ENCODE results near the gene ARID4B. TPM values are rescaled to one million over a fixed set of nuclear protein-coding genes. Genes with fewer than 3 reads are reported as not detected.

The ARID4B gene
- total RNA-seq, 1 donor from 2014 or later, result 23.0 TPM

DNA sequence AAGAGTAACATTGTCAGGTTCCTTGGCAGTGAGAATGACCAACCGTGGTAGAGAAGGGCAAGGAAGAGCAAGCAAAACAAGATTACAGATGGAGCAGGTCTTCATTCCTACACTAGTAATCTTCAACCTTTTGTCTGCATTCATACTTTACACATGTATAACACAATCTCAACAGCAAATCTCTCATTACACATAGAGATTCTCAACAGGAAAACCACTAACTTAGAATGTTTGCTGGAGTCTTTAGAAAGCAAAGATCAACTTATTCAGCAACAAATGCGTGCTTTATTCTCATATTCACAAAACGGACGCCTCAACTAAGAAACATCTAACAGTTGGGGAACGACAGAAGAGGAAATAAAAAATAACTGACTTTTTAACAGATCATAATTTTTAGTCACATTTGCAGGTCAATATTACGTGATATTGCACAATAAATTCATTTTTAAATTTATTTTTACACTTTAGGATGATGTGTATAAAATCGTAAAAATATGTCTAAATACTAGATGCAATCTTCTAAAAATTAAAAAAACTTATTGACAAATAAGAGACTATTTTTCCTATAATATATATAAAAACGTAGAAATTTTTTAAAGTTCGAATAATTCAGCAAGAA lies 82.9 kb downstream of the ARID4B start:
- H3K27ac ChIP-seq (ENCODE audit: low read depth, low read length), result no peak overlapping the region
- peaks cover 0 to 2% (median 0%) of the 10 kb centered on the region in 3 donors for H3K36me3 ChIP-seq (ENCODE audit: control insufficient read depth in 3 of 3, insufficient read depth in 3 of 3, low read length in 3 of 3)
- H3K4me3 ChIP-seq (ENCODE audit: low read length in 3 of 3), result no peak overlapping the region
- H3K9me3 ChIP-seq (ENCODE audit: control insufficient read depth in 3 of 3, low read length in 3 of 3), result no peaks in the 10 kb centered on the region
- H3K9ac ChIP-seq (ENCODE audit: low read depth in 1 of 3, low read length in 3 of 3), result no peak overlapping the region
- H3K27me3 ChIP-seq (ENCODE audit: control insufficient read depth in 3 of 3, insufficient read depth in 3 of 3, low read length in 3 of 3), result no peaks in the 10 kb centered on the region
- no peaks in the 10 kb centered on the region for H3K4me1 ChIP-seq (ENCODE audit: control insufficient read depth in 3 of 3, insufficient read depth in 3 of 3, low read length in 3 of 3)

DNA sequence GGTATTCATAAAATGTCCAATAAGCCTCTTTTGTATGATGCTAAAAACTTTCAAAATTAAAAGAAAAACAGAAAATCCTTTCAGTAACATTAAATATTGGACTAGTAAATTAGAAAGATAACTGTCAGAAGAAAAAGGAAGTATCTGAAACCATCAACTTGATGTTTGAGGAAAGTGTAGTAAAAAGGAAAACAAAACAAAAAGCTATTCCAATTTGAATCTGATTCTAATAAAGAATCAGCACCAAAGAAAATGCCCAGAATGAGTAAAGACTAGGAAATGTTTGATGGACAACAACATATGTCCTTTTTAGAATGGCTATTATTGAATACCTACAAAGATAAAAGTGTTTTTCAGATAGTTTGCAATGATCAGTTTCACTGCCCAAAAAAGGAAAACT lies 87.0 kb downstream of the ARID4B start:
- no peaks in the 10 kb centered on the region for H3K9me3 ChIP-seq (ENCODE audit: control insufficient read depth in 3 of 3, low read length in 3 of 3)
- no peaks in the 10 kb centered on the region for H3K4me1 ChIP-seq (ENCODE audit: control insufficient read depth in 3 of 3, insufficient read depth in 3 of 3, low read length in 3 of 3)
- peaks cover 0 to 6% (median 0%) of the 10 kb centered on the region in 3 donors for H3K36me3 ChIP-seq (ENCODE audit: control insufficient read depth in 3 of 3, insufficient read depth in 3 of 3, low read length in 3 of 3)
- H3K4me3 ChIP-seq (ENCODE audit: low read length in 3 of 3), result no peak overlapping the region
- no peak overlapping the region for H3K27ac ChIP-seq (ENCODE audit: low read depth, low read length)
- no peak overlapping the region for H3K9ac ChIP-seq (ENCODE audit: low read depth in 1 of 3, low read length in 3 of 3)
- H3K27me3 ChIP-seq (ENCODE audit: control insufficient read depth in 3 of 3, insufficient read depth in 3 of 3, low read length in 3 of 3), result no peaks in the 10 kb centered on the region

DNA sequence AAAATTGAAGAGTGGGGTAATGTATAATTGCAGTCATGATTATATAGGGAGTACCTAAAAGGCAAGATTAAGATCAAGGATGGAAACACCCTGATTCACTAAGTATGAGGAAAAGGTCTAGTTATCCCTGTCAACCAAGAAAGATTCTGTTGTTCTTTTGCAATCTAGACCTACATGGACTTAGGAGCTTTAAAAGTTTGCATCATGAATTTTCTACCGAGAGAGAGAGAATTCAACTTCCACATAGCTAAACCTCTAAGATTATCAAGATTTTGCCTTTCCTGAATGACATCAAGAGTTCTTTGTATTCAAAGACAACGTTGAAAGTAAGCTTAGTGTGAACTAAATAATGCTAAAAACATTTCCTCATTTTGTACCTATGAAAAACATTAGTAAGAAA lies 88.1 kb downstream of the ARID4B start:
- Histone ChIP-seq H3K27me3 (ENCODE audit: control insufficient read depth in 3 of 3, insufficient read depth in 3 of 3, low read length in 3 of 3) (no peaks in the 10 kb centered on the region), H3K36me3 (ENCODE audit: control insufficient read depth in 3 of 3, insufficient read depth in 3 of 3, low read length in 3 of 3) (peaks cover 0 to 6% (median 3%) of the 10 kb centered on the region in 3 donors), H3K9me3 (ENCODE audit: control insufficient read depth in 3 of 3, low read length in 3 of 3) (no peaks in the 10 kb centered on the region), H3K4me1 (ENCODE audit: control insufficient read depth in 3 of 3, insufficient read depth in 3 of 3, low read length in 3 of 3) (no peaks in the 10 kb centered on the region), H3K9ac (ENCODE audit: low read depth in 1 of 3, low read length in 3 of 3) (no peak overlapping the region), H3K4me3 (ENCODE audit: low read length in 3 of 3) (no peak overlapping the region), H3K27ac (ENCODE audit: low read depth, low read length) (no peak overlapping the region)

DNA sequence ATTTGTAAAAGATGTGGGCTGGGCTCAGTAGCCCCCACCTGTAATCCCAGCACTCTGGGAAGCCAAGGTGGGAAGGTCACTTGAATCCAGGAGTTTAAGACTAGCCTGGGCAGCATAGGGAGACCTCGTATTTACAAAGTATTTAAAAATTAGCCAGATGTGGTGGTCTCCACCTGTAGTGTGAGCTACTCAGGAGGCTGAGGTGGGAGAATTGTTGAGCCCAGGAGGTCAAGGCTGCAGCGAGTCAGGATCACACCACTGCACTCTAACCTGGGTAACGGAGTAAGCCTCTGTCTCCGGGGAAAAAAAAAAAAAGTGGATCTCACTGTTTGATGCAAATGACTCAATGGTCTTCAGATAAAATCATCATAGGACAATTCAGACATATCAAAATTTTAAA lies 89.4 kb downstream of the ARID4B start:
- Histone ChIP-seq H3K4me1 (ENCODE audit: control insufficient read depth in 3 of 3, insufficient read depth in 3 of 3, low read length in 3 of 3) (no peaks in the 10 kb centered on the region), H3K36me3 (ENCODE audit: control insufficient read depth in 3 of 3, insufficient read depth in 3 of 3, low read length in 3 of 3) (peaks cover 2 to 6% (median 3%) of the 10 kb centered on the region in 3 donors), H3K27ac (ENCODE audit: low read depth, low read length) (no peak overlapping the region), H3K4me3 (ENCODE audit: low read length in 3 of 3) (no peak overlapping the region), H3K9ac (ENCODE audit: low read depth in 1 of 3, low read length in 3 of 3) (no peak overlapping the region), H3K27me3 (ENCODE audit: control insufficient read depth in 3 of 3, insufficient read depth in 3 of 3, low read length in 3 of 3) (no peaks in the 10 kb centered on the region), H3K9me3 (ENCODE audit: control insufficient read depth in 3 of 3, low read length in 3 of 3) (no peaks in the 10 kb centered on the region)

DNA sequence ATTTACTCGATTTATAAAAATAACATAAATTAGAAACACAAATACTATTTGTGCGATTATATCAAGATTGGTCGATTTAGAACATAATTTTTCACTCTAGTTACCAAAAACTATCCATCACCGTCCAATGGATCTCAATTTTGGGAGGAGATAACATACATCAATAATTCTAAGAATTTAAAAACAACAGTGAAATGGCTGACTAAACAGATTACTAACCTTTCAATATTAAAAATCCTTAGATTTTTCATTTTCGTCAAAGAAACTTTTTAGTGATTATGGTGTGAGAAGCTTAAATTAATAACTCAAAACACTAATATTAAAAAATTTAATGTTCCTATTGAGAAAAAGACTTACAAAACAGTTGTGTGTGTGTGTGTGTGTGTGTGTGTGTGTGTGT lies 91.9 kb downstream of the ARID4B start:
- no peaks in the 10 kb centered on the region for H3K27me3 ChIP-seq (ENCODE audit: control insufficient read depth in 3 of 3, insufficient read depth in 3 of 3, low read length in 3 of 3)
- H3K4me3 ChIP-seq (ENCODE audit: low read length in 3 of 3), result no peak overlapping the region
- no peaks in the 10 kb centered on the region for H3K4me1 ChIP-seq (ENCODE audit: control insufficient read depth in 3 of 3, insufficient read depth in 3 of 3, low read length in 3 of 3)
- no peak overlapping the region for H3K27ac ChIP-seq (ENCODE audit: low read depth, low read length)
- H3K9ac ChIP-seq (ENCODE audit: low read depth in 1 of 3, low read length in 3 of 3), result no peak overlapping the region
- H3K9me3 ChIP-seq (ENCODE audit: control insufficient read depth in 3 of 3, low read length in 3 of 3), result no peaks in the 10 kb centered on the region
- peaks cover 2 to 4% (median 3%) of the 10 kb centered on the region in 3 donors for H3K36me3 ChIP-seq (ENCODE audit: control insufficient read depth in 3 of 3, insufficient read depth in 3 of 3, low read length in 3 of 3)

DNA sequence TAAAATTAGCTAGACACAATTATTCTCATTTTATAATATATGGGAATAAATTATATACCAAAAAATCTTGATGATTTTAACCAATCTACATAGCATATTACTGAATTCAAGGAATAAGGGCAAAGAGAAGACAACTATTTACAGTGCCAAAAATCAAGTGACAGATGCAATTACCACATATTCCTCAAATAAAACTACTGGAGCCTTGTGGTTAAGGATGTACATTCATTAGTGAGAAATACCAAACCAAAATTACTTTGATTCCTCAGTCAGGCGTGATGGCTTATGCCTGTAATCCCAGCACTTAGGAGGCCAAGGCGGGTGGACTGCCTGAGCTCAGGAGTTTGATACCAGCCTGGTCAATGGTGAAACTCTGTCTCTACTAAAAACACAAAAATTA lies 98.1 kb downstream of the ARID4B start:
- no peaks in the 10 kb centered on the region for H3K27me3 ChIP-seq (ENCODE audit: control insufficient read depth in 3 of 3, insufficient read depth in 3 of 3, low read length in 3 of 3)
- H3K4me3 ChIP-seq (ENCODE audit: low read length in 3 of 3), result no peak overlapping the region
- peaks cover 0 to 18% (median 9%) of the 10 kb centered on the region in 3 donors for H3K36me3 ChIP-seq (ENCODE audit: control insufficient read depth in 3 of 3, insufficient read depth in 3 of 3, low read length in 3 of 3)
- no peaks in the 10 kb centered on the region for H3K4me1 ChIP-seq (ENCODE audit: control insufficient read depth in 3 of 3, insufficient read depth in 3 of 3, low read length in 3 of 3)
- no peak overlapping the region for H3K27ac ChIP-seq (ENCODE audit: low read depth, low read length)
- no peaks in the 10 kb centered on the region for H3K9me3 ChIP-seq (ENCODE audit: control insufficient read depth in 3 of 3, low read length in 3 of 3)
- H3K9ac ChIP-seq (ENCODE audit: low read depth in 1 of 3, low read length in 3 of 3), result no peak overlapping the region

DNA sequence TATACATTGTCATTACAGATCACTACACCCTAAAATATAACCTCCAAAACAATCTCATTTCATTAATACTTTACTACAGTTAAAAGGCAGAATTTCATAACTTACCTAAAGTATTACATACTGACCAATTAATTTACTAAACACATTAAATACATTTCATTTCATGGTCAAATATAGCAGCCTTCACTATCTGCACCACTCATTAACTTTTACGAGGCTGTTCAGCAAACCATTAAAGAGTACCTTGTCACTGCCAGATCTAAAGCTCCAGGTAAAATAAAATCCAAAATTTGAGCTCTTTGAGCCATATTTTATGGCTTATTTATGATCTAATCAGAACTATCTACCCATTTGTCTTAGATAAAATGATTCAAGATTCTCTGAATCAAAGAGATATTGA lies 100.6 kb downstream of the ARID4B start:
- no peak overlapping the region for H3K4me3 ChIP-seq (ENCODE audit: low read length in 3 of 3)
- no peaks in the 10 kb centered on the region for H3K27me3 ChIP-seq (ENCODE audit: control insufficient read depth in 3 of 3, insufficient read depth in 3 of 3, low read length in 3 of 3)
- H3K36me3 ChIP-seq (ENCODE audit: control insufficient read depth in 3 of 3, insufficient read depth in 3 of 3, low read length in 3 of 3), result peaks cover 12 to 26% (median 14%) of the 10 kb centered on the region in 3 donors
- H3K4me1 ChIP-seq (ENCODE audit: control insufficient read depth in 3 of 3, insufficient read depth in 3 of 3, low read length in 3 of 3), result no peaks in the 10 kb centered on the region
- H3K9ac ChIP-seq (ENCODE audit: low read depth in 1 of 3, low read length in 3 of 3), result no peak overlapping the region
- no peak overlapping the region for H3K27ac ChIP-seq (ENCODE audit: low read depth, low read length)
- no peaks in the 10 kb centered on the region for H3K9me3 ChIP-seq (ENCODE audit: control insufficient read depth in 3 of 3, low read length in 3 of 3)

DNA sequence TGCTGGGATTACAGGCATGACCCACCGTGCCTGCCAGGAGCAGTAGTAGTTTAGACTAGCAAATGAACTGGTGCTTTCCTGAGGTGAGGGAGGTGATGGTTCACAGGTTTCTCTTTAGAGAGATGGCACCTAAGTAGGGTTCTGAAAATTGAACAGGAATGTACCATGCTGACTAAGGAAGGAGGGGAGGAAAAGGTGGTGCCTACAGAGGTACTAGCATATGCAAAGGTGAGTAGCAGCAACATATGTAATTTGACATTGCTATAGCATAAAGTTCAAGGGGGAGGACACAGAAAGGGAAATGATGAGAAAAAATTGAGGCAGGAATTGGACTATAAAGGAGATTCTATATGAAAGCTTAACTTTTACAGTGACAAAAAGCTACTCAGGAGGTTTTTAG lies 101.0 kb downstream of the ARID4B start:
- Histone ChIP-seq H3K36me3 (ENCODE audit: control insufficient read depth in 3 of 3, insufficient read depth in 3 of 3, low read length in 3 of 3) (peaks cover 13 to 30% (median 14%) of the 10 kb centered on the region in 3 donors), H3K27me3 (ENCODE audit: control insufficient read depth in 3 of 3, insufficient read depth in 3 of 3, low read length in 3 of 3) (no peaks in the 10 kb centered on the region), H3K9me3 (ENCODE audit: control insufficient read depth in 3 of 3, low read length in 3 of 3) (no peaks in the 10 kb centered on the region), H3K9ac (ENCODE audit: low read depth in 1 of 3, low read length in 3 of 3) (no peak overlapping the region), H3K27ac (ENCODE audit: low read depth, low read length) (no peak overlapping the region), H3K4me1 (ENCODE audit: control insufficient read depth in 3 of 3, insufficient read depth in 3 of 3, low read length in 3 of 3) (no peaks in the 10 kb centered on the region), H3K4me3 (ENCODE audit: low read length in 3 of 3) (no peak overlapping the region)

DNA sequence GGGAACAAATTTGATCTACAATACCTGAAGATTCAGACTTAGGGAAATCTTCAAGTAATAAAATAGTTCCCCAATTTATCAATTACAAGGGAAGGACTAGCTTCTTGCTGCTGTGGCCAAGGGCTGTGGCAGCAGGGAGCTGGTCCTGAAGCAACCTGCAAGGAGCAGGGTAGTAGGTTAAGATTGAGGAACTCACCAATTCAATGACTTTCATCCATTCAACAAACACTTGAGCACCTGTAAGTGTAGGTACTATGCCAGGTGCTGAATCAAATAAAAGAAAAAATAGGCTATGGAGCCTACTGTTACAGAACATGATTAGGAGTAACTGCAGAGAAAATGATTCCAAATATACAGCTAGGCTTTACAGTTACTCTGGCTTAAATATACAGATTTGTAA lies 102.7 kb downstream of the ARID4B start:
- Histone ChIP-seq H3K27ac (ENCODE audit: low read depth, low read length) (no peak overlapping the region), H3K36me3 (ENCODE audit: control insufficient read depth in 3 of 3, insufficient read depth in 3 of 3, low read length in 3 of 3) (peaks cover 14 to 34% (median 16%) of the 10 kb centered on the region in 3 donors), H3K4me1 (ENCODE audit: control insufficient read depth in 3 of 3, insufficient read depth in 3 of 3, low read length in 3 of 3) (no peaks in the 10 kb centered on the region), H3K27me3 (ENCODE audit: control insufficient read depth in 3 of 3, insufficient read depth in 3 of 3, low read length in 3 of 3) (no peaks in the 10 kb centered on the region), H3K4me3 (ENCODE audit: low read length in 3 of 3) (no peak overlapping the region), H3K9ac (ENCODE audit: low read depth in 1 of 3, low read length in 3 of 3) (no peak overlapping the region), H3K9me3 (ENCODE audit: control insufficient read depth in 3 of 3, low read length in 3 of 3) (no peaks in the 10 kb centered on the region)

DNA sequence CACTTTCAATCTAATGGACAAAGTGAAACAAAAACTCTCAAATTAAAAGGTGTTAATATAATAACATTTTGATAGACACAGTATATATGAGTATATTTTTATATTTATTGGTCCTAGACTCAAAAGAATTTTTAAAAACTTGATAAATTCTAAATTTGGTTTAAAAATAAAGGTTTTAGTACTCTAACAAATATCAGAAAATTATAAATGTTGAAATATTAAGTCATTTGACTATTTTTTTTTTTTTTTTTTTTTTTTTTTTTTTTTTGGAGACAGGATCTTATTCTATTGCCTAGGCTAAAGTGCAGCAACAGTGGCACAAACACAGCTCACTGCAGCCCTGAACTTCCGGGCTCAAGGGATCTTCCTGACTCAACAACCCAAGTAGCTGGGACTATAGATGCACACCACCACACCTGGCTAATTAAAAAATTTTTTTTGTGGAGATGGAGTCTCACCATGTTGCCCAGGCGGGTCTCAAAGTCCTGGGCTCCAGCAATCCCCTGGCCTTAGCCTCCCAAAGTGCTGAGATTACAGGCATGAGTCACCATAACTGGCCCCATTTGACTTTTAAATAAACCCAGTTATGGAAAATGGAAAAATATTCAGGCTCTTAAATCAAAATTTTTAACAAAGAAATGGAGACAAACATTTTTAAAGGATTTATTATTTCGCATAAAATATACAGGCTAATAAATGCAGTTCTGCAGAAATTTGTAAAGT lies 106.2 kb downstream of the ARID4B start:
- Histone ChIP-seq H3K27me3 (ENCODE audit: control insufficient read depth in 3 of 3, insufficient read depth in 3 of 3, low read length in 3 of 3) (no peaks in the 10 kb centered on the region), H3K9ac (ENCODE audit: low read depth in 1 of 3, low read length in 3 of 3) (no peak overlapping the region), H3K9me3 (ENCODE audit: control insufficient read depth in 3 of 3, low read length in 3 of 3) (no peaks in the 10 kb centered on the region), H3K27ac (ENCODE audit: low read depth, low read length) (no peak overlapping the region), H3K36me3 (ENCODE audit: control insufficient read depth in 3 of 3, insufficient read depth in 3 of 3, low read length in 3 of 3) (peaks cover 8 to 25% (median 16%) of the 10 kb centered on the region in 3 donors), H3K4me1 (ENCODE audit: control insufficient read depth in 3 of 3, insufficient read depth in 3 of 3, low read length in 3 of 3) (no peaks in the 10 kb centered on the region), H3K4me3 (ENCODE audit: low read length in 3 of 3) (no peak overlapping the region)

Data from skeletal muscle tissue (tissue), 4 donors.